BLaER1 (cell line): ENCODE data around the gene GPR52.
"Not testable (repeated sequence)": the region's sequence is repeated elsewhere in the genome, so short reads cannot be mapped to it uniquely, and the experiment has no call there.

Experiments
- H3K27ac ChIP-seq: shearing (Covaris generic); formaldehyde crosslinking; 2 replicates; pipeline ENCODE4 v1.8.1; 2022
- H3K27me3 ChIP-seq: shearing (Covaris generic); formaldehyde crosslinking; 2 replicates; pipeline ENCODE4 v1.8.1; 2022
- H3K36me3 ChIP-seq: shearing (Covaris generic); formaldehyde crosslinking; 2 replicates; pipeline ENCODE4 v1.8.1; 2022
- H3K4me1 ChIP-seq: shearing (Covaris generic); formaldehyde crosslinking; 2 replicates; pipeline ENCODE4 v1.8.1; 2022
- H3K4me2 ChIP-seq: shearing (Covaris generic); formaldehyde crosslinking; 2 replicates; pipeline ENCODE4 v1.8.1; 2022
- H3K4me3 ChIP-seq: shearing (Covaris generic); formaldehyde crosslinking; 2 replicates; pipeline ENCODE4 v1.8.1; 2022
- H3K9ac ChIP-seq: shearing (Covaris generic); formaldehyde crosslinking; 2 replicates; pipeline ENCODE4 v1.8.1; 2022
- H3K9me3 ChIP-seq: shearing (Covaris generic); formaldehyde crosslinking; 2 replicates; pipeline ENCODE4 v1.8.1; 2022
- H4K20me1 ChIP-seq: shearing (Covaris generic); formaldehyde crosslinking; 2 replicates; pipeline ENCODE4 v1.8.1; 2022
- Cebpa-rat ChIP-seq: shearing (Covaris generic); IDR thresholded peaks from 2 replicates; pipeline ENCODE4 v1.8.1; 2022

GPR52 gene

GRCh38 chr1:174447866-174448530 lies at the start of gene GPR52:
GPR52 (plus strand) TSS chr1:174447964; CDS start chr1:174448112, 148 bp downstream.
- Histone ChIP-seq H3K27ac (no peak within 1 kb of the TSS), H4K20me1 (no peaks in the 10 kb centered on the region), H3K4me1 (no peaks in the 10 kb centered on the region), H3K4me2 (no peak within 1 kb of the TSS), H3K27me3 (no peaks in the 10 kb centered on the region), H3K9ac (no peak within 1 kb of the TSS), H3K9me3 (no peaks in the 10 kb centered on the region), H3K36me3 (no peaks in the 10 kb centered on the region), H3K4me3 (no peak within 1 kb of the TSS)
- no peak for TF ChIP-seq Cebpa-rat

GRCh38 chr1:174398246-174398645 lies 49.5 kb upstream of the GPR52 start:
- no peak for TF ChIP-seq Cebpa-rat
- H3K36me3 ChIP-seq, result peaks cover 15% of the 10 kb centered on the region; the same call in 1 of the 2 replicates
- no peak overlapping the region for H3K9ac ChIP-seq
- H3K27me3 ChIP-seq, result no peaks in the 10 kb centered on the region
- no peaks in the 10 kb centered on the region for H3K4me1 ChIP-seq
- no peak overlapping the region for H3K4me3 ChIP-seq
- H4K20me1 ChIP-seq, result no peaks in the 10 kb centered on the region
- 0 out of 2 replicates have a peak overlapping the region, but pooled peaks have one; percentile 13 for H3K4me2 ChIP-seq
- H3K9me3 ChIP-seq, result peaks cover 4% of the 10 kb centered on the region; the same call in 1 of the 2 replicates
- no peak overlapping the region for H3K27ac ChIP-seq

- Histone ChIP-seq H3K4me2 (no peak overlapping the region), H4K20me1 (no peaks in the 10 kb centered on the region), H3K27me3 (no peaks in the 10 kb centered on the region), H3K27ac (no peak overlapping the region), H3K36me3 (peaks cover 15% of the 10 kb centered on the region; the same call in 1 of the 2 replicates), H3K9ac (no peak overlapping the region), H3K4me1 (no peaks in the 10 kb centered on the region), H3K4me3 (no peak overlapping the region), H3K9me3 (peaks cover 4% of the 10 kb centered on the region; the same call in 1 of the 2 replicates)
- TF ChIP-seq Cebpa-rat, result no peak
Measured at GRCh38 chr1:174399211-174399610, 48.6 kb upstream of the GPR52 start.

GRCh38 chr1:174401075-174401474 lies 46.7 kb upstream of the GPR52 start:
- H3K4me1 ChIP-seq, result no peaks in the 10 kb centered on the region
- H3K9me3 ChIP-seq, result peaks cover 4% of the 10 kb centered on the region; the same call in 1 of the 2 replicates
- no peak overlapping the region for H3K27ac ChIP-seq
- H3K4me2 ChIP-seq, result no peak overlapping the region
- no peak overlapping the region for H3K9ac ChIP-seq
- no peak overlapping the region for H3K4me3 ChIP-seq
- TF ChIP-seq Cebpa-rat, result no peak
- H4K20me1 ChIP-seq, result no peaks in the 10 kb centered on the region
- no peaks in the 10 kb centered on the region for H3K27me3 ChIP-seq
- peaks cover 15% of the 10 kb centered on the region; the same call in 1 of the 2 replicates for H3K36me3 ChIP-seq

- Histone ChIP-seq H3K4me2 (no peak overlapping the region), H3K4me3 (no peak overlapping the region), H3K27ac (no peak overlapping the region), H3K9ac (no peak overlapping the region), H3K9me3 (no peaks in the 10 kb centered on the region), H3K36me3 (0 out of 2 replicates have a peak, but pooled peaks cover 4% of the 10 kb centered on the region), H3K4me1 (no peaks in the 10 kb centered on the region), H4K20me1 (no peaks in the 10 kb centered on the region), H3K27me3 (no peaks in the 10 kb centered on the region)
- no peak for TF ChIP-seq Cebpa-rat
Measured at GRCh38 chr1:174405219-174405618, 42.5 kb upstream of the GPR52 start.

- Histone ChIP-seq H3K4me3 (no peak overlapping the region), H4K20me1 (no peaks in the 10 kb centered on the region), H3K4me1 (no peaks in the 10 kb centered on the region), H3K27ac (no peak overlapping the region), H3K36me3 (no peaks in the 10 kb centered on the region), H3K4me2 (no peak overlapping the region), H3K9me3 (no peaks in the 10 kb centered on the region), H3K9ac (no peak overlapping the region), H3K27me3 (no peaks in the 10 kb centered on the region)
- no peak for TF ChIP-seq Cebpa-rat
Measured at GRCh38 chr1:174406421-174406820, 41.3 kb upstream of the GPR52 start.

- Histone ChIP-seq H3K9ac (no peak overlapping the region), H3K9me3 (no peaks in the 10 kb centered on the region), H3K36me3 (no peaks in the 10 kb centered on the region), H3K27ac (no peak overlapping the region), H3K4me3 (no peak overlapping the region), H4K20me1 (no peaks in the 10 kb centered on the region), H3K4me2 (no peak overlapping the region), H3K27me3 (no peaks in the 10 kb centered on the region), H3K4me1 (no peaks in the 10 kb centered on the region)
- no peak for TF ChIP-seq Cebpa-rat
Measured at GRCh38 chr1:174407665-174408064, 40.1 kb upstream of the GPR52 start.

- Histone ChIP-seq H3K27me3 (no peaks in the 10 kb centered on the region), H3K9me3 (no peaks in the 10 kb centered on the region), H4K20me1 (no peaks in the 10 kb centered on the region), H3K9ac (no peak overlapping the region), H3K36me3 (no peaks in the 10 kb centered on the region), H3K4me2 (no peak overlapping the region), H3K4me1 (no peaks in the 10 kb centered on the region), H3K27ac (no peak overlapping the region), H3K4me3 (no peak overlapping the region)
- TF ChIP-seq Cebpa-rat, result no peak
Measured at GRCh38 chr1:174408146-174408545, 39.6 kb upstream of the GPR52 start.

GRCh38 chr1:174409801-174410200 lies 38.0 kb upstream of the GPR52 start:
- not testable (repeated sequence) for H3K27ac ChIP-seq, H3K4me1 ChIP-seq, H3K27me3 ChIP-seq, H3K36me3 ChIP-seq, H3K4me3 ChIP-seq, H3K4me2 ChIP-seq, H3K9me3 ChIP-seq, H3K9ac ChIP-seq, H4K20me1 ChIP-seq

GRCh38 chr1:174413632-174414031 lies 34.1 kb upstream of the GPR52 start:
- H3K9ac ChIP-seq, result no peak overlapping the region

More at GRCh38 chr1:174413632-174414031, 34.1 kb upstream of the GPR52 start:
- H3K36me3 ChIP-seq, result no peaks in the 10 kb centered on the region
- H3K4me3 ChIP-seq, result no peak overlapping the region
- no peaks in the 10 kb centered on the region for H4K20me1 ChIP-seq
- no peaks in the 10 kb centered on the region for H3K9me3 ChIP-seq
- no peaks in the 10 kb centered on the region for H3K27me3 ChIP-seq
- no peak for TF ChIP-seq Cebpa-rat
- no peaks in the 10 kb centered on the region for H3K4me1 ChIP-seq
- no peak overlapping the region for H3K27ac ChIP-seq
- no peak overlapping the region for H3K4me2 ChIP-seq
